ENCODE measurements around the gene CD74. TPM values are rescaled to one million over a fixed set of nuclear protein-coding genes. Genes with fewer than 3 reads are reported as not detected.

Gene CD74
- total RNA-seq, 1 donor from 2014 or later = 34.1 TPM

DNA sequence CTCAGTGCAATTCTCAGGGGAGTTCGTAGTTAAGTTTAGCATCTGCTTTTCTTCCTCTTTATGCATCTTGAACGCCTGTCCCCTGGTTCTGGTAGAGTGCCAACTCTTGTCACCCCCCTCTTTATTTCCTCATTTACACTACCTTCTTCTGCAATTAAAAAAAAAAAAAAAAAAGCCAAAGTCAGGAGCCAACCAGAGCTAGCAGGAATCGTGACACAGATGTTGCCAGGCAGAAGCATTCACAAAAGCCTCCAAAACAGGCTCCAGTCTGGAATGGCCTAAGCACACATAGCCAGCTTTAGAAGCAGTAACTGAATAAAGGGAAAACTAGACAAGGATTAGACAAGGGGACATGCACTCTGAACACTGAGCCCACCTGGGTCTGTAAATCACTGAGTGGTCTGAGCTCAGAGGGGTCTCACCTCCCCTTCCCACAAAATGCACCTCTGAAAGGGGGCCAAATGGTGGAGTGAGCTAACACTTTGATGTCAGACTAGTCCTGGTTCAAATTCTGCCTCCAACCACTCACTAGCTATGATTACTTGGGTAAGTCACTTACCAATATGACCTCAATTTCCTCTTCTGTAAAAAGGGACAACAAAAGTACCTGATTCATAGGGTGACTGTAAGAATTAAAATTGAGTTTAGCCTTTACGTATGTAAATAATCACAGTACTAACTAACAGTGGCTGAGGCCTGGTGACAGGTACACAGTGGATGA lies 2.0 kb downstream of the CD74 start:
- peak; percentile 33 for DNase-seq (ENCODE audit: extremely low read depth, low read depth, low spot score)

DNA sequence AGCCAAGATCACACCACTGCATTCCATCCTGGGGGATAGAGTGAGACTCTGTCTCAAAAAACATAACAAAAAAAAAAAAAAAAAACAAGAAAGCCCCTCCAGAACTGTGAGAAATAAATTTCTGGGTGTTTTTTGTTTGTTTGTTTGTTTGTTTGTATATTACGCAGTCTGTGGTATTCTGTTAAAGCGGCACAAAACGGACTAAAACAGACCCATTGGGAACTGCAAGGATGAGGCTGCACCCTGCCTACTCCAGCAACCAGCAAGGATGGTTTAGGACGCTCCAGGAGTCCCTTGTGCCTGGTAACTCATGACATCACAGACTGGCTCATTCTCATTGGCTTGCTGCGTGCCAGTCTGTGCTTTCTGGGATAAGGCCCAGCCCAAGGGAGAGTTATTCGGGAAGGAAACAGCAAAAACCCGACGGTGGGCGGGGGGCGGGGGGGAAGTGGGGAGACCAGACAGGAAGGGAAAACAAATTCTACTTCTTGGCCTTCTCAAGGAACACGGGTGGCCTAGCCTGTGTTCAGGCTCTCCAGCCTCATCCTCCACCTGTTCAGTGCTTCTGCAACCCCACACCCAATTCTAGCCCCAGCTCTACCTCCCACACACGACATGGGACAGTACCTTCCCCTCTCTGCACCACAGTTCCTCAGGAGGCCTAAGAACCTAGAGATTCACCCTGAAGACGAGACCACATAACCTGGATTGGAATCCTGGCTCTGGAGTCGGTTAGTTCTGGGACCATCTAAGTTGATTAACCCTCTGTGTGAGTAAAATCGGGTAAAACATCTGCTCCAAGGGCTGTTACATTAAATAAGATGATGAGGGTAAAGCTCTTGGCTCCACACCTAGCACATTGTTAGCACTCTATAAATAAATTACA lies 2.8 kb downstream of the CD74 start:
- DNase-seq (ENCODE audit: extremely low read depth, low read depth, low spot score) = peak; percentile 65

DNA sequence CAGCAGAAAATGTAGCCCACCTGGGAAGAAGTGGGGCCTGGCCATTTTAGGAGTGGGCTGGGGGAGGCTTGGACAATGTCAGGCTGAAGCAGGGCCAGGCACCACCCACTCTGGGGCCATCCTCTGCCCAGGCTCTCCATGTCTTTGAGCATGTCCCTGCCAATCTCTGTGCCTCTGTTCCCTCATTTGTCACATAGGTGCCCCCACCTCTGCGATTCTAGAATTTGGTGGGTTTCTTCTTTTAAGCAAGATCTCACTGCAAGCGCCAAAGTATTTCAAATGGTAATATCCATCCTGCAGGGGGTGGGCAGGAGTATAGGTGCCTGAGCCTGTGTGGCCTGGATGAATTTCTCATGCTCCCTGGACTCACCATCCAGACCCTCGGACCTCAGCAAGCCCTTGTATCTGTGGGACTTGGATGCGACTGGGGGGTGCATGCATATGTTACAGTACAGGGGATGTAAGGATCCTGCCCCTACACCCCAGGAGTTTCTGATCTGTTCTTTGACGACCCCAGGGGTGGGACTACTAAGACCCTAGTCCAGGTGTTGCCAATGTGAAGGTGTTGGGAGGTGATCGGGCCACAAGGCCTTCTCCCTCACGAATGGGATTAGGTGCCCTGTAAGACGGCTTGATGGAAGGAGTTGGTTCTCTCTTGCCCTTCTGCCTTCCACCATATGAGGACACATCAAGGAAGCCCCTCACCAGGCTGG lies 4.3 kb downstream of the CD74 start:
- DNase-seq (ENCODE audit: extremely low read depth, low read depth, low spot score) = no peak

DNA sequence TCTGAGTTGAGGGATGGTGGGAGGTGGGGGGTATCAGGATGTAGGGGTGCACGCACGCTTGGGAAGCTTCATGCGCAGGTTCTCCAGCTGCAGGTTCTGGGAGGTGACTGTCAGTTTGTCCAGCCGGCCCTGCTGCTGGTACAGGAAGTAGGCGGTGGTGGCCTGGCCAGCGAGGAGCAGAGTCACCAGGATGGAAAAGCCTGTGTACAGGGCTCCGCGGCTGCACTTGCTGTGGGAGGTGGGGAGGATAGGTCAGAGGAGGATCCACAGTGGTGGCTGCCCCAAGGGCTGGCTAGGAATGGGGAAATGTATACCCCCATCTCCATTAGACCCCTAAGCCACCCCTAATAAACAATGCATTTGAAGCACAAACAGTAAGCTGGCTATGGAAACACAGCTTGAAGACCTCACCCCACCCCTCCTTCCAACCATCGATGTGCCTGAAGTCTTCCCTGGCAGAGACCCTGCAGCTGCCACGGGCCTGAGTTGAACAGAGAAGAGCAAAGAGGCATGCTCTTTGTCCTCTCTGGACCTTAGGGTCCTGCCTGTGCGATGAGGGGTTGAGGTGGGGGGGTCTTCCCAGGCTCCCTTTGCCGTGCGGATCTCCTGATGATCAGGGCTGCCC lies 5.5 kb downstream of the CD74 start:
- no peak for DNase-seq (ENCODE audit: extremely low read depth, low read depth, low spot score)

DNA sequence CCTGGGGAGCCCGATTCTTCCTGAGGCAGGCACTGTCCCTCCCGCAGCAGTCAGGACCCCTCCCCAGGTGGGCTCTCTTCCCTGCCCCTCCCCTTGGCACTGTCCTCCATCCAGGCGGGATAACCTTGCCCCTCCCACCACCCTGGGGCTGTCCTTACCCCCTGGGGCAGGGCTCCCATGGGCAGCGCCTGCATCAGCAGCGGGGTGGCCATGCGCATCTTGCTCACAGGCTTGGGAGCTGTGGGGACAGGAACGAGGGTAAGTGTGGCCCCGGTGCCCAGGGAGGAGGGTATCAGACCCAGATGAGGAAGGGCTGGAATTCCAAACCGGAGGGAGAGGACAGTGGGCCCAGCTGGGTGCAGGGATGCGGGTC lies 6.0 kb downstream of the CD74 start:
- DNase-seq (ENCODE audit: extremely low read depth, low read depth, low spot score) = no peak

DNA sequence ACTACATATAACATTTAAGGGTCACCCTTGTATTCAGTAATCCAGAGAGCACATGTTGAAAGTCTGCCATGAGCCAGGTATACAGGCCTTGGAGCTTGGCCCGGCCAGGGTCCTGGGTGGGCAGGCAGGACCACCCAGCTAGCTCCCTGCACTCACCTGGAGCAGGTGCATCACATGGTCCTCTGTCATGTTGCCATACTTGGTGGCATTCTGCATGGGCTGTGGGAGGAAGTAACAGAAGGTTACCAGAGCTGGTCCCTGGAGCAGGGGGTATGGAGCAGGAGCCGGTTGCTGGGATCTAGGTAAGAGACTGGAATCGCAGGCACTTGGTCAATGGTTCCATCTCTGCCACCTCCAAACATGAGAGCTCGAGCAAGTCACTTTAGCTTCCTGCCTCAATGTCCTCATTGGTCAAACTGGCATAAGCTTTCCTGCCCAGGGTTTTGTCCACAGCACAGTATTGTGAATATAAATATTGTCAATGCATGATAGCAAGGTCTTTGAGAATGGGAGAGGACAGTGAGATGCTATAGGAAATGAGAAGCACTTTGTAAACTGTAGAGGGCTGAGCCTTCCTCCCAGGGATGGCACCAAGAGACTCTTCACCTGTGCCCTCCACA lies 6.5 kb downstream of the CD74 start:
- DNase-seq (ENCODE audit: extremely low read depth, low read depth, low spot score) = no peak

DNA sequence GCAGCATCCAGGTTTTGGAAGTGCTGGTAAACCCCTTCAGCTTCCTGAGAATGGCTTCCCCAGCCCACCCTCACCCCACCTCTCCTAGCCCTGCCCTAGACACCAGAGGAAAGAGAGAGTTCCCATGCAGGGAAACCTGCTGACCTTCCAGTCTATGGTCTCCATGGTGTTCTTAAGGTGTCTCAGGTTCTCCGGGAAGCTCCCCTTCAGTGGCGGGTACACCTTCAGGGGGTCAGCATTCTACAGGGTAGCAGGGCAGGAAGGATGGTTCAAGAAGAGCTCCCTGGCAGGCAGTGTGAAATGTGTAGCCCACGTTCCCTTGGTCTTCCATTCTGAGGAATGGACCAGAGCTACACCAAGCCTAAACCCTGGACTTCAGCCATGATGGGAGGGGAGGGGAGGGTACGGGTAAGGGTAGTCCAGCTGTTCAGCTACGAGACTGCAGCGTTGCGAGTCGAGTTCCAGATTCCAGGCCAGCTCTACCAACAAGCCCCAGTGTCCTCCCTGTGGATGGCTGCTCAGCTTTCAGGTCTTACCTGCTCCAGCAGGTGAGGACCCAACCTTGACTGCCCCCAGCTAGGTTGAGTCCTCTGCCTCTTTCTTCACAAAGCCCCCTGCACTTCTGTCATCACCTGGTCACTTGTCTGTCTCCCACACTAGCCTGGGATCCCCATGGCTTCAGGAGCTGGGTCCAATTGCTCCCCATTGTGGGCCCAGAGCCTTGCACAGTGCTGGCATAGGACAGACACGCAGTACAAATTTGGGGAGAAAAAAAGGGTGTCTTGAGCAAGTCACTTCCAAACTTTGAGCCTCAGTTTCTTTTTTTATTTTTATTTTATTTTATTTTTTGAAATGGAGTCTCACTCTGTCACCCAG lies 7.5 kb downstream of the CD74 start:
- DNase-seq (ENCODE audit: extremely low read depth, low read depth, low spot score) = no peak

DNA sequence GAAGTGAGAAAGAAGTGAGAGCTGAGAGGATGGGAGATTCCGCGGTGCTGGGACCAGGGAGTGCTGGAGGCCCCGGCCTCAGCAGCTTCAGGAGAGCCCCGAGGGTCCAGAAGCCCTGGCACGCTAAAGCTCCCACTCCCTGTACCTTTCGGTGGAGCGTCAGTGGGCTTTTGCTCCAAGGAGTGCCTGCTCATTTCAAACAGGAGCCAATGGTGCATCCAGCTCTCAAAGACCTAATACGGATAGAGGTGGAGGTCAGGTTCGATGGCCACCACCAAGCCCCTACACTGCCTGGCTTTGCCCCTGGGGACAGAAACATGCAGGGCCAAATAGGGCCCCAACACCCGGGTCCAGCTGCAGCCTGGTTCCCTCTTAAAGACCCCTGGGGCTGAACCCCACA lies 8.2 kb downstream of the CD74 start:
- DNase-seq (ENCODE audit: extremely low read depth, low read depth, low spot score) = no peak

DNA sequence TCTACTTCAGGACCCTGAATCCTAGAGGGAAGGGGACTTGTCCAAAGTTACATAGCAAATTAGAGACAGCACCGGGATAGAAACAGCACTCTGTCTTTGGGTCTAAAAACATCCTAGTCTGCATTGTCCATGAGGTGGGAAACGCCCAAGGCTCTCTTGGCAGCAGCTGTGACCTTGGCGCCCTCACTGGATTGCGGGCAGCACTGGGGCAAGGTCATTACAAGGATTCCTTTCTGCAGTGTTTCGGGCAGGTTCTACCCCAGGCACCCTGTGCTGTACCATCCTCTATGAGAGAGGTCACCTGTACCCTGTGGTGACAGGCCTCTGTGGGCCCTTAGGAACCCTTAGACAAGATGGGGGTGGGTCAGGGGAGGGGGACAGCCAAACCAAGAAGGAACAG lies 8.6 kb downstream of the CD74 start:
- no peak for DNase-seq (ENCODE audit: extremely low read depth, low read depth, low spot score)

DNA sequence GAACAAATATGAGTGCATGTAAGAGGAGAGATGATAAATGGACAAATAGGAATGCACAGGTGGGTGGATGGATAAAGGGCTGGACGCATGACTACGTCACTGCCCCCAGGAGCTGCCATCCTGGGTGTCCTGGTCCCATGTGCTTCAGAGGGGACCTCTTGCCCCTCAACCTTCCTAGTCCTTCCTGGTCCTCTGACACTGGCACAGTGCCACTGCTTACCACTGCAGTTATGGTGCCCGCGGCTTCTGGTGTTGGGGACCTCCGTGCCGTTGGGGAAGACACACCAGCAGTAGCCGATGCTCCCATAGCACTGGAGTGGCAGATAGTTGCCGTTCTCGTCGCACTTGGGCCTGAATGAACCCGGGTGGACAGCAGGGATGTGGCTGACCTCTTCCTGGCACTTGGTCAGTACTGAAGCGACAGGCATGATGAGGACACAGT lies 9.8 kb downstream of the CD74 start:
- no peak for DNase-seq (ENCODE audit: extremely low read depth, low read depth, low spot score)

DNA sequence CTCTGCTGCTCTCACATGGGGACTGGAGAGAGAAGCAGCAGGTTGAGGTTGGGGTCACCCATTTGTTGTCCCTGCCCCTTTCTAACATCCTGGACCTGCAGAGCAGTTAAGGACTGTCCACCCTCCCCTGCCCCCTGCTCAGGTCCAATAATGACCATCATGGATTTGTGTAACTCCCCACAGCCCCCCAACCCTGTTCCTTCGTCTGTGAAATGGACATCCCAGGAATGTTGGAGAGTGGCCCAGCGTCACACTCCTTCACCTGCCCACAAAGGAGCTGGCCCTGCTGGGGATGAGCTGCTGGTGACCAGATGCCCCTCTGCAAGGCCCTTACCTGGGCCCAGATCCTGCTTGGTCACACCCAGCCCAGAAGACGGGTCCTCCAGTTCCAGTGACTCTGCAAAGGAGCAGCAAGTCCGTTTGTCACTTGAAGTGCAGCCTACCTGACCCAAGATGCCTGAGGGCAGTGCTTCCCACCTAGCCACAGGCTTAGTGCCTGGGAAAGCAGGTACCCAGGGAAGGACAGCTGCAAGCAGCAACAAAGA lies 10.4 kb downstream of the CD74 start:
- no peak for DNase-seq (ENCODE audit: extremely low read depth, low read depth, low spot score)

DNA sequence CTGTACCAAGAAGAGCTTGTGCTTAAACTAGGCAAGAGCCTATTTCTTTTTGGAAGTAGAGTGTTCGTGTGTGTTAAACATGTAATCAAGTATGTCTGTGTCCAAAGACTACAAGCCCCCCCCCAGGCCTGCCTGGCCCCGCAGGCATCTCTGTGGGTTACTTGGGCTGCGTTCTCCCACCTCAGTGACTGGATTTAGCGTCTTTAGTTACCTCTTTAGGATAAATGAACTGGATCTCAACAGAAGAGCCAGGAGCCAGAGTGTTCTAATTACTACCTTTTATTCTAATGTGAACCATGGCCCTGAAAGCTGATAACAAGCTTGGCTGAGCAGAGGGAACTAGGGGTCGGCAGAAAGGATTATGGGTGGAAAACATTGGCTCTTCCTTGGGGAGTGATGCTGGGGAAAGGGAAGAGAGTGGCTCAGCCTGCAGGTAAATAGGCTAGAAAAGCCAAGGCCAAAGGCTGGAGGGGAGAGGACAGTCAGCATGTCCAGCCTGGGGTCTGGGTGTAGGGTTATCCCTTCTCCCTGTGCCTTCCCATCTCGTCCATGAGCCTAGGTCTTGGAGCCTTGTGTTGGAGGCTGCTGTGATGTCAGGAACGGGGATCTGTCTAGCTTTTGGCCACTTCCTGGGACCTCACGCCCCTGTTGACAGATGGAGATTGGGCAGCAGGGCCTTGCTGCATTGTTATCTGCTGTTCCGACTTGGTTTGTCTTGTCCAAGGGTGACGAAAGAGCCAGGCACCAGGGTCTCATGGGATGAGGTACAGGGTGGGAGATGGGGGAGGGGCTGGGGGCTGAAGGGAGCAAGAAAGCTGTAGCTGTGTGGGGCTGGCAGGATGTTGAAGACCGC lies 11.1 kb downstream of the CD74 start:
- DNase-seq (ENCODE audit: extremely low read depth, low read depth, low spot score) = no peak

DNA sequence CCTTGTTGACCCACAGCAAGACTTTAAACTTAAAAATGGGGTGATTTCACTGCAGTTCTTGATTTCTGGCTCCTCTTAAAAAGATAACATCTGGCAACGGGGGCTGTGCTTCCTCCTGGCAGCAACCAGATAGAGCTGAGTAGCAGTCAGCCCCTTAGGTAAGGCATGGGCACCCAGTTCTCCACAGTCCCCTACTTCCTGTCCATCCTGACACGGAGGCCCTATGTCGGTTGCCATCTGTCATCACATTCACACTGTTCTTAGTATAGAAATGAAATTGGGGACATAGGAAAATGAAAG lies 11.7 kb downstream of the CD74 start:
- no peak for DNase-seq (ENCODE audit: extremely low read depth, low read depth, low spot score)

DNA sequence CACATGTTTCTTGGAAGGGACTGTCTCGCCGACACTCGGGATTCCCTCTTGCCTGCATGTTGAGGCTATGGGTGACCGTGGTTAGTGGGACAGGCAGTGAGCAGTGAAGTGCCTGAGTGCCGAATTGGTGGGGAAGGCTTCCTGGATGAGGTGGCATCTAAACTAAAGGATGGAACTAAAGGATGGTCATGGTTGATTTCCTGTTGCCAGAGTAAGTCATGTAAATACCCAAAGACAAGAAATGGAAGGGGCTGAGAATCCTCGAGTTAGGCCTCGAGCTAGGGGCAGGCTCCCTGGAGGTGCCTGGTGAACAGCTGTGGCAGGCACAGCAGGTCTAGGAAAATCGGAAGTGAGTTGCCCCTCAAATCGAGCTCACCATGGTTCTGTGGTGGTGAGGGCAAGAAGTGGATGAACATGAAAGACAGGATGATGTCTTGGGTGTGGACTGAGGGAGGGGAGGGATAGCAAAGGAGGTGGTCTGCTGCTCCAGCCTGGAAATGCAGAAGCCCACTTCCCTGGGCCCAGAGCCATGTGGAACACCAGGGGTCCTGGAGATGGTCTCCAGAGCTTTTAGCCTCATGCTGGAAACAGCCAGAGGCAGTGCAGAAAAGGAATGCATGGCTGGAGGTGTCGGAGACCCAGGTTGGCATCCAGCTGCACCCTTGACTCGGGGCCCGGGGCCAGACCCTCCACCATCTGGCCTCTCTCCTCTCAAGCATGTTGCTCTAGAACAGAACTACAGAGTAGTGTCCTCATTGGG lies 12.2 kb downstream of the CD74 start:
- no peak for DNase-seq (ENCODE audit: extremely low read depth, low read depth, low spot score)

DNA sequence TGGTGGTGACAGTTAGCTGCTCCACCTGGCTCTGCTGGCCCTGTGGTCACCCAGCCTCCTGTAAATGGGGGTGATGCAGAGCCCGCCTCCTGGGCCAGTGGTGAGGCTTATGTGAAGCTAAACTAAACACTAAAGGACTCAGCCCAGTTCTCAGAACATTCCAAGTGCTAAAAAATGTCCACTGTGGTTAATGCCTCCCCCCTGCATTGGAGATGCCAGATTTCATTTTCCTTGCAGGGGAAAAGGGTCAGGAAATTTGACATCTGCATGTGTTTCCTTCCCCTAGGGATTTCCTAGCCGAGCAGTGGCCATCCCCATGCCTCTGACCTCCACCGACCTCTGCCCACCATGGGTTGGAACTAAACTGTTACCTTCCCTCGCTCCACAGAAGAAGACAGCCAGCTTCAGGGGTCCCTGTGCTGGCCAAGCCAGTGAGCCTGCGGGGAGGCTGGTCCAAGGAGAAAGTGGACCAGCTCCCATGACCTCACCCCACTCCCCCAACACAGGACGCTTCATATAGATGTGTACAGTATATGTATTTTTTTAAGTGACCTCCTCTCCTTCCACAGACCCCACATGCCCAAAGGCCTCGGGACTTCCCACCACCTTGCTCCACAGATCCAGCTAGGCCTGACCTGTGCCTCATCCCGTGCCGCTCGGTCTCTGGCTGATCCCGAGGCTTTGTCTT lies 13.0 kb downstream of the CD74 start:
- DNase-seq (ENCODE audit: extremely low read depth, low read depth, low spot score) = no peak

DNA sequence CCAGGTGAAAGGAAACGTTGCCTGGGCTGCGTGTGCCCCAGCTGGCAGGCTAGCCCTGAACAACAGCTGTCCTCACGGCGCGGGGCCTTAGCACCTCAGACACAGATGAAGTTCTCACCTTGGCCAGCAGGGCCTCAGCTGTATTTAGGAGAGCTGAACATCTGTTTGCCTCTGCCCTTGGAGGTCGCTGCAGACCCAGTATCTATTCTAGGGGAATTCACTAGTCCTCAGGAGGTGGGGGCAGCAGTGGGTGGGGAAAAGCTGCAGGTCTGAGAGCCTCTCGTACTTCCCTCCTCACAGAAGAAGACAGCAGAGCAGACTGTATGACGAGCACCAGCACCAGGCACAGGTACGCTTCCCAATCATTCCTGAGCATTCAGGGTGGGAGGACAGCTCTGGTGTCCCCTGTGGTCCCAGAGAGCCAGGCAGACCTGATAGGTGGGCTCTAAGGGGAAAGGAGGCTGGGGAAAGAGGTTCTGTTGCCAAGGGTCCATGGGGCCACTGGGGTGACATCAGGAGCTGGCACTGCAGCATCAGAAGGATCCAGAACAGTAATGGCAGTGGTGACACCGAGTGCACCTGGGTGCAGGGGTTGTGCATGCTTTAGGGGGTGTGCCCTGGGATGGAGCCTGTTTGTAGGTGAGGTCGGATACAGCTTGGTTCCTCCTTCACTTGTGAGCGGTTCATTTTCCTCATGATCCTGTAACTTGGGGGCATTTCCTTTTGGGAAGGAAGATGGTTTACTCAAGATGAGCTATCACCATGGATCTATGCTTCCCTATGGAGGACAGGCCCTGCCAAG lies 13.8 kb downstream of the CD74 start:
- DNase-seq (ENCODE audit: extremely low read depth, low read depth, low spot score) = no peak

Measured in glomerular endothelial cell (primary cell).